Mucosa of gallbladder (tissue), 1 donor: ENCODE measurements around the gene YTHDC1. TPM values are rescaled to one million over a fixed set of nuclear protein-coding genes. Genes with fewer than 3 reads are reported as not detected.
"Not testable (repeated sequence)": the region's sequence is repeated elsewhere in the genome, so short reads cannot be mapped to it uniquely, and the experiment has no call there.

Source experiments
- DNase-seq: peaks from one replicate; pipeline ENCODE4 v3.0.0-alpha.2; 2020; ENCODE audit warnings: low spot score
- total RNA-seq: library from RNA; stranded (reverse); gene quantifications from one replicate; pipeline ENCODE4 v1.2.1, GENCODE V29; 2021
- donor health status: DM: no; HTN: no; CAD: no.

The YTHDC1 gene
- total RNA-seq = 75.2 TPM

DNA sequence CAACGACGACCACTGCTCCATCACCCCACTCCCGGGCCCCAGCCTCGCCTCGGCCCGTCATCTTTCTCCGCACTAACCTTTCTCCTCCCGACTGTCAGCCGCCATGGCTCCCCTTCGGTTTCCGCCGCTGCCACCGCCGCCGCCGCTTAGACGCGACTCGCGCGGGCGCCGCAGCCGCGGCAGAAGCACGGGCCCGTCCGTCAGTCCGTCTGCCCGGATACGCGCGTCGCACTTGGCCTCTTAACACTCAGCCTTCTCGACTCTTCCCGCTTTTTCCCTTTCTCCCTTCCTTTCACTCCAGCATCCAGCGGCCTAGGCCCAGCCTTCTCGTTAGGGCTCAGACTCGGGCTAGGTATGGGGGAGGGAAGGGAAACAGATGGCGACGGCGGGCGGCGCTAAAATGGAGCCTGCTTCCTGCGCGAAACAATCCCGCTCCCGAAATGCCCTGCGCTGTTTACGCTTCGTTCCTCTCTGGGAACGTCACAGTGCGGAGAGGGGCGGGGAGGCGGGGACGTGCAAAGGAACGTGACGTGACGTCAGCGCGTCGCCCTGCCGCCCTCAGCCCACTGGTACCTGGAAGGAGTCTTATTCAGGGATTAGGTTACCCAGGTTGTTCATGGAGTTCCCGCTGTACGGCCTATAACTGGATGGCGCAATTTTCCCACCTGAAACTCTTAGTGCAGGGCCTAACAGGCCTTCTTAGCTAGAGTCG, at the start of gene YTHDC1:
TSS of gene YTHDC1 (minus strand) at position 442 of the 712 bp plus-strand sequence. CDS start at position 105, 337 bp downstream.
- DNase-seq = peak; percentile 97

DNA sequence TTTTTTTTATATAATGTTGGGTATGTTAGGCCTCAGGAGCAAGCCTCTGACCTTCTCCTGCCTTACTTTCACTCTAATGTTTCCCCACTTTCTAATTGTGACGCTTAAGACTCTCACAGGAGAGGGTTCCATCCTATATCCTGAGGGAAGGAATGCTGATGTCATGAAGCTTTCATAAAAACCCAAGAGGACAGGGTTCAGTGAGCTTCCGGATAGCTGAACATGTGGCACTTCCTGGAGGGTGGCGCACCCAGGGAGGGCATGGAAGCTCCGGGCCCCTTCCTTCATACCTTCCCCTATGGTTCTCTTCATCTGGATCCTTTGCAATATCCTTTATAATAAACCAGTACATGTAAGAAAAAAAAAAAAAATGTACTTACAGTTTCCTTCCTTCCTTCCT, 49.4 kb upstream of the YTHDC1 start:
- no peak for DNase-seq

- no peak for DNase-seq
Observed at GRCh38 chr4:68396756-68397155, 46.9 kb upstream of the YTHDC1 start.

DNA sequence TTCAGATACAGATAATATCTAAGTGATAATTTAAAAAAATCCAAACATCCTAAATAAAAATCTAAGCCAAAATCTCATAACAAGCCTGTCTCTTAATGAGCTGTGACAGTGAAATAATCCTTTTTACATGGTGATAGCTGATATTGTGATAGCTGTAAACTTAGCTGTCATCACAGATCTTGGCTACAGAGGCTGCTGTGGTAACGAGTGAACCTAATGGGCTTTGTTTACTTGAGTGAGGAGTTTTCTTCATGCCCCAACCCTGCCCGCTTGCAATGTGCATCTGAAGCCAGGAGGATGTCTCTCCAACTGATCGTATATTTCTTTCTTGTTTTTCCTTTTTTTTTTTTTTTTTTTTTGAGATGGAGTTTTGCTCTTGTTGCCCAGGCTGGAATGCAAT, 41.5 kb upstream of the YTHDC1 start:
- no peak for DNase-seq

GRCh38 chr4:68390205-68390935, 40.5 kb upstream of the YTHDC1 start:
- DNase-seq = no peak

DNA sequence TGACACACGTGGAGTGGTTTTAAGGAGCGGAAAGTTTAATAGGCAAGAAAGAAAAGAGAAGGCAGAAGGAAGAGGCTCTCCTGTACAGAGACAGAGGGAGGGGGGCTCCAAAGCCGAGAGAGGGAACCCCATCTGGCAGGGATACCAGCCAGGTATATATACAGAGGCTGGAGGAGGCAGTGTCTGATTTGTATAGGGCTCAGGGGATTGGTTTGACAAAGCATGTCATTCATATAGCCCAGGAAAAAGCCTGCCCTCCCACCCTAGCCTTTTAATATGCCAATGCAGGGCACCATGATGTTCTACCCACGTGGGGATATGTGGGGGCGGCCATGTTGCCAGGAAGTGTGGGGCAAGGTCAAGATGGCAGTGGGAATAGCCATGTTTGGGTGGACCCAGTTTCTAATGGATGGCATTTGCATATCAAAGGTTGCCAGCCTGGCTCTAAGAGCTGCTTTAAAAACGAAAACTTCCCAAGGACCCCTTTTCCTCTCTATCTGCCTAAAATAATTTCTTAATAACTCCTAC, 39.6 kb upstream of the YTHDC1 start:
- DNase-seq = not testable (repeated sequence)

GRCh38 chr4:68388347-68388865, 38.5 kb upstream of the YTHDC1 start:
- no peak for DNase-seq

DNA sequence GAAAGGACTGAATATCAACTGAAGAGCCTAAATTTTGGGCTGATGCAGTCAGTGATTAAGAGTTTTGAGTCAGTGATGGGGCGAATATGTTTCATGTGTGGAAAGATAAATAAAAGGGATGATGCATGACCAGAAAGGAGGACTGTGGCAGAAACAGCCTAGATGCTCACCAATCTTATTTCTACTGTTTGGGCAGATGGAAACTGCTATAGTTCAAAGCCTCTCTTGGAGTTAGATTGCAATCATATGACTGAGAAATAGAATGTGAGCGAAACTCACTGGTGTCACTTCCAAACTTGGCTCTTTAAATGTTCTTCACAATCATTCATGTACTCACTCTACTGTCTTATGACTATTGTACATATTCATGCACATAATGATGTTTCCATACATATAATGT, 35.4 kb upstream of the YTHDC1 start:
- no peak for DNase-seq

DNA sequence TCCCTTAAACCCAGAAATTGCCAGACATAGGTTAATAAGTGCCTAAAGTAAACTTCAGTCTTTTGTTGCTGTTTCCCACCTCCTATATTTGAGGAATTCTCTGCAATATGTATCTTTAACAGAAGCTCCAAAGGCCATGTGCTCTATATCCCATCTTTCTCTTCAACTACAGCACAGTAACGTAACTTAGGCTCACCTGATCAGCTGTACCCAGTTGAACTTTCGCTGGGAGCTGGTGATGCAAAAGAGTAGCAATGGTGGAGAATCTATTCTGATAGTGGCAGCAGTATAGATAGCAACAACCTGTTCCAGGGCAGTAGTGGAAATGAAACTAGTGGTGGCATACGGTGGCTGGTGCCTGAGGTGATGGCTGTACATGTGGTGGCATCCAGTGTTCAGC, 33.2 kb upstream of the YTHDC1 start:
- no peak for DNase-seq

DNA sequence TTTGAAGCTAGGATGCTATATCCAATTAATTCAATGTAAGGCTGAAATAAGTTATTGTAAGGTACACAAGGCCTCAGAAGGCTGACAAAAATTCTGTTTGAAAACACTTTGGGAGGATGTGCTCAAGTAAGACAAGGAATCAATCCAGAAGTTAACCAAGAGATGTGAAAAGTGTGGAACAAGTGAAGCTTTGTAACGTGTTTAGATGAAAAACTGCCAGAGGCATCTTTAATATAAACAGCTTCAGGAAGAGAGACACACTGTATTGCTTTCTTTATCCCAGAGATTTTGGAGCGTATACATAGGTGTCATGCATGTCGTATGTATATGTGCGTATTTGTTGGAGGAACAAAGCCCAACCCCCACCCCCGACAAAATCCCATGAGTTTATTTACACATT, 28.3 kb upstream of the YTHDC1 start:
- DNase-seq = no peak

DNA sequence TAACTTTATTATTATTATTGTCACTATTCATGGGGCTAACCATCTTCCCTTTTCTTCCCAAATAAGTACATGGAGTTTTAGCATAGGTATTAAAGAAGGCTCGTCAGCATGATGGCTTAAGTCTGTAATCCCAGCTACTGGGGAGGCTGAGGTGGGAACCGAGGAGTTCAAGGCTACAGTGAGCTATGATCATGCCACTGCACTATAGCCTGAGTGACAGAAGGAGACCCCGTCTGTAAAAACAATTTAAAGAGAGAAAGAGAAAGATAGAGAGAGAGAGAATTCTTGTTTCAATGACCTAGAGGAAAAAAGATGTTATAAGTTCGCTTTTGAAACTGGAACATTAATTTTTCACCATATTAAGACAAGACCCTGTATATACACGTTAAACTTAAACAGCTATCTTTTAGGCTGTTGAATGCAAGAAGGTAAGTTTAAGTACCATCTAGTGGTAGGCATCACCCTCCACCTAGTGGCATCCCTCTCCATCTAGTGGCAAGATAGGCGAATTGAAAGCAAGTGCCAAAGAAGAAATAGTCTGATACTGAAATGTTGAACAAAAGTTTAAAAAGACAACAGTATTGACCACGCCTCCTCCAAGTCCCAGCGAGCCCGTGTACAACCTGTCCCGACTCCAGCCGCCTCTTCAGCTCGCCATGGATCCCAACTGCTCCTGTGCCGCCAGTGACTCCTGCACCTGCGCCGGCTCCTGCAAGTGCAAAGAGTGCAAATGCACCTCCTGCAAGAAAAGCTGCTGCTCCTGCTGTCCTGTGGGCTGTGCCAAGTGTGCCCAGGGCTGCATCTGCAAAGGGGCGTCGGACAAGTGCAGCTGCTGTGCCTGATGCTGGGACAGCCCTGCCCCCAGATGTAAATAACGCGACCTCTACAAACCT, 26.0 kb upstream of the YTHDC1 start:
- DNase-seq = peak; percentile 33

DNA sequence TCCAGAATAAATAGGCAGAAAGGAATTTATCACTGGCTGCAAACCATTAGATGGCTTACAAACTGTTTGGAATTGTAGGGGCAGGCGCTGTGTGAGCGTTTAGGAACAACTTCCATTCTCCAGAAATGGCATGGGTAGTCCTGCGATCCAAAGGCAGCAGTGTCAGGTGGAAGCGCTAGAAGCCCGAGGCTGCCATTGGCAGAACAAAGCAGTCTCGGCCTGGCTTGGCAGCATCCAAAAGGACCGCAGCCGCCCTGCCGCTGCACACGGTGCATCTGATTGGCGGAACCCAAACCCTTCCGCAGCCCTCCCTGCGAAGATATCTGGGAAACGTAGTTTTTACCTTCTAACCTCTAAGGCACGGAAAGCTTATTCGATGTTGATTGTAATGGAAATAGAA, 23.6 kb upstream of the YTHDC1 start:
- DNase-seq = peak; percentile 75

GRCh38 chr4:68372588-68372987, 22.7 kb upstream of the YTHDC1 start:
- DNase-seq = no peak

DNA sequence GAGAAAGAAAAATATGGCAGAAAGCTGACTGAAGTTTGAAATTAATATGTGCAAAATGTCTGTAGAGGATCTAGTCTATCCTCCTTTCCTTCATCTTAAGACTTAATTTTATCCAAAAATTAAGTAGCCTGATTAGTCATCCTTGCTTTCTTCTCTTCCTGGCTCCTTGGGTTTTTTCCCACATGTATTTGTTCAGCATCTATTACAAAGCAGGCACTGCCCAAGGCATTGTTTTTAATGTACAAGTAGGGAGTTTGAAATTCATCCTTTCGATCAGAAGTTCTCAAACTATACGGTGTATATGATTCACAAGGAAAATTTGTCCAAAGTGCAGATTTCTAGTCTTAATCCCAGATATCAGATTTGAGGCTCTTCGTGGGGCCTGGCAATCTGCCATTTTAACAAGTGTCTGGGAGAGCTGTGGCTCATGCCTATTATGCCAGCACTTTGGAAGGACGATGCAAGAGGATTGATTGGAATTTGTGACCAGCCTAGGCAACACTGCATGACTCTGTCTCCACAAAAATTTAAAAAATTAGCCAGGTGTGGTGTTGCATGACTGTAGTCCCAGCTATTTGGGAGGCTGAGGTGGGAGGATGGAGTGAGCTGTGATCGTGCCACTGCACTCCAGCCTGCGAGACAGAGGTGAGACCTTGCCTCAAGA, 19.4 kb upstream of the YTHDC1 start:
- DNase-seq = no peak

- no peak for DNase-seq
Observed at GRCh38 chr4:68368691-68369131, 18.8 kb upstream of the YTHDC1 start.

GRCh38 chr4:68367835-68368234, 17.9 kb upstream of the YTHDC1 start:
- no peak for DNase-seq

DNA sequence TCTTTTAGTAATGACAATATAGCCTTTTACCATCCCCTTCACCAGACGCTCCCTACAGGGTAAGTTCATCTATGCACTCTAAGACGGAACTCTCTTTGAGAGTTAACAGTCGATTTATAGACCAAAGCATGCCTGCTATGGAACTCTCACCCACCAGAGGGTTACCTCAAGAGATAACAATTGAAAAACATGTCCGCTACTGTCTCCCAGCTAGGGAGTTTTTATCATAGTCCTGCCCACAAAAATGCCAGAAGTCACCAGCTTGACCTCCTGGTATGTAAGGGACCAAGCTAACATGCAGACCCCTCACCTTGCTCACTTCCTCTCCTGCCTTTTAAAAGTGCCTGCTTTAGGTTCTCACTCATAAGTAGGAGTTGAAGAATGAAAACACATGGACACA, 16.7 kb upstream of the YTHDC1 start:
- no peak for DNase-seq

GRCh38 chr4:68365068-68365467, 15.2 kb upstream of the YTHDC1 start:
- DNase-seq = no peak

GRCh38 chr4:68361146-68361589, 11.3 kb upstream of the YTHDC1 start:
- no peak for DNase-seq

- DNase-seq = no peak
Observed at GRCh38 chr4:68360231-68360968, 10.5 kb upstream of the YTHDC1 start.
